ENCODE measurements around the gene KIAA0040.
"Not testable (repeated sequence)": the region's sequence is repeated elsewhere in the genome, so short reads cannot be mapped to it uniquely, and the experiment has no call there.

Gene KIAA0040

DNA sequence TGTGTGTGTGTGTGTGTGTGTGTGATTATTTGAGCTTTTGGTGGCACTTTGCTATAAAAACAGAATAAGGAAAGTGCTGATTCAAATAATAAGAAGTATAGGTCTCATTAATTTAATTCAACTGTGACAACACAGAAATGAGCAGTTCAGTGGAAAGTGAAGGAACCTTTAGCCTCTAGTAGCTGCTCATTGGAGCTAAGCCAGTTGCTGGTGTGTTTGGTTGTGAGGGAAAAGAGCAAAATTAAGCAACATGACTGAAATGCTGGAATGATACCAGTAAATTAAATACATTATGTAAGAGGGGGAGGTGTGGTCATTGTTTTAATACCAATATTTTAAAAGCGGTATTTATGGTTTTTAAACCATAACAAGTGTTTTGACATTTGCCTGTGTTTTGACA lies 55.2 kb downstream of the KIAA0040 start:
- DNase-seq (ENCODE audit: low spot score) = no peak

DNA sequence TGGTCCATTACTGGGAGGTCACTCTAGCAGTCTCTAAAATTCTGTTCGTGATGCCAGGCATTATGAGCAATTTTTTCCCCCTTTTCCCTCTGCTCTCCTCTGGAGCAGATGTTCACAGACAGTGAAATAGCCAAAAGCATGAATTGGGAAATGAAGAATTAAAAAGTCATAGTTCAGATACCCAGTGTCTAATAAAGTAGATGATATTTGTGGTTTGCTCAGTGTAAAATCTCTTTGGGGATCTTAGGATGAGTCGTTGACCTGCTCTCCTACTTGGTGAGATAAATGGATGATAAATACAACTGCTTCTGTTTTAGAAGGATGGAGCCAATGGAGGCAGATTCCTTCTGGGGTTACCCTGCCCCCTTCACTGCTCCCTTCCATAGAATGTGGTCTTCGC lies 56.3 kb downstream of the KIAA0040 start:
- DNase-seq (ENCODE audit: low spot score) = no peak

GRCh38 chr1:175134500-175134899 lies 58.1 kb downstream of the KIAA0040 start:
- DNase-seq (ENCODE audit: low spot score) = no peak

DNA sequence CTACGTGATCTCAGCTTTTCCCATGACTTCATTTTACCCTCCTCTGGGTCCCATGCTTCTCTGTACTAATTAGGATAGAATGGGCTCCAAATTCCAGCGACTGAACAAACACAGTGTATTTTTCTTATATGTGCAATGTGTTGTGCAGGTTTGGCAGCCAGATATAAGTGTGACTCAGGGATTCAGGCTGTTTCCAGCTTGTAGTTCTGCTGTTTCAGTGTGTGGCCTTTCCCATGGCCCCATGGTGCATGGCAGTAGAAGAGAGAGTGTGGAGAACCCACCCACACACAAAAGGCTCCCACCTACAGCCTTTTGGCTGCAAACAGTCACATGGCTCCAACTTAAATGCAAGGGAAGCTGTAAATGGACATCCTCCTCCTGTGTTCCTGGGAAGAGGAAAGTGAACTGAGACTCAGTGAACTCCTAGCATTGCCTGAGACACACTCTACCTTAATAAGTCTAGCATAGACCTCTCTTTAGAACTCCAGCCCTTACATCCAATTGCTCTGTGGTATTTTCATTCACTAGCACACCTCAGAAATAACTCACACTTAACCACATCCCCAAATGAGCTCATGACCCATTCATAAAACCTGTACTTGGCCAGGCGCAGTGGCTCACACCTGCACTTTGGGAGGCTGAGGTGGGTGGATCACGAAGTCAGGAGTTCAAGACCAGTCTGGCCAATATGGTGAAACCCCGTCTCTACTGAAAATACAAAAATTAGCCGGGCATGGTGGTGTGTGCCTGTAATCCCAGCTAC lies 58.7 kb downstream of the KIAA0040 start:
- no peak for DNase-seq (ENCODE audit: low spot score)

DNA sequence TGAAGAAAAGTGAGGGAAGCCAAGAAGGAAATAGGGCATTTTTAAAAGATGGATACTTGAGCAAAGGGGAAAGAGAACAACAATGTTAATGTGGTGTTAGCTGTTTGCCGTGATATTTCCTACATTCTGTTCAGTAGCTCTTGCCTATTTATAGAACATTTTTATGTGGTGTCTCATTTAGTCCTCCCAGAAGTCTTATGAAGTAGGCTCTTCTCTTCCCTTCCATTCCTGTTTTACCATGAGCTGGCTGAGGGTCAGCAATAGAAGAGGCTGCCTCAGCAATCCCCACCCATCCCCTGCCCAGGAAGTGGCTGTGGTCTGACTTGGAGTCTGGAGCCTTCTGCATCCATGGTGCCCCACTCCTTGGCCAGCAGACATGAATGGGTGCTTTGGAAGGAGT lies 60.1 kb downstream of the KIAA0040 start:
- DNase-seq (ENCODE audit: low spot score) = no peak

- no peak for DNase-seq (ENCODE audit: low spot score)
Measured at GRCh38 chr1:175131095-175131494, 61.5 kb downstream of the KIAA0040 start.

GRCh38 chr1:175130649-175131045 lies 61.9 kb downstream of the KIAA0040 start:
- no peak for DNase-seq (ENCODE audit: low spot score)

GRCh38 chr1:175129997-175130648 lies 62.5 kb downstream of the KIAA0040 start:
- DNase-seq (ENCODE audit: low spot score) = no peak

DNA sequence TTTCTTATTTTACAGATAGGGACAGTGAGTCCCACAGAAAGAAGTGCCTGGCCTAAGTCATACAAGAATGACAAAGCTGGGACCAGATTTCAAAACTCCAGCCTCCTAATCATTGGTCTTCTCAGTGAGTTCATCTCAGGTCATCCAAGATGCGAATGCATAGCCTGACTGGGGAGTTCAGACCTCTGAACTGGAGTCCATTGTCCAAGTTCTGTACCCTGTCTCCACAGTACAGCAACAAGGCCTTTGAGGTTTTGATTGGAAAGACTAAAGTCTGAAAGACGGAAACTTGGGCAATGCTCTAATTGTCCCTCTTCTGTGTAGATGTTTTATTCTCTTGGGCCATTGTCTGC lies 63.0 kb downstream of the KIAA0040 start:
- DNase-seq (ENCODE audit: low spot score) = no peak

- no peak for DNase-seq (ENCODE audit: low spot score)
Measured at GRCh38 chr1:175129182-175129581, 63.4 kb downstream of the KIAA0040 start.

DNA sequence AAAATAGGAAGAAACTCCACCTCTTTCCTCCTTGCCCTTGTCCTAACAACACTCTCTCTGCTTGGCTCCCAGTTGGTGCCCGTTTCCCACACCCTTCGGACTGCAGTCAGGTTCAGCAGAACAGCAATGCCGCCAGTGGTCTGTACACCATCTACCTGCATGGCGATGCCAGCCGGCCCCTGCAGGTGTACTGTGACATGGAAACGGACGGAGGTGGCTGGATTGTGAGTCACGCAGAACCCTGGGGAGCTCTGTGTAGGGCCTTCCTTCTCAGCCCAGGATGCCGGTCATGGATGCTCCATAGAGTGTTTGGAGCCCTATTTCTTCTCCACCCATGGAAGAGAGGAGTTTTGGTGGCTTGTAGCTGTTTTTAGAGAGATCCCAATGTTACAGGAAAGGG lies 64.1 kb downstream of the KIAA0040 start:
- DNase-seq (ENCODE audit: low spot score) = no peak

DNA sequence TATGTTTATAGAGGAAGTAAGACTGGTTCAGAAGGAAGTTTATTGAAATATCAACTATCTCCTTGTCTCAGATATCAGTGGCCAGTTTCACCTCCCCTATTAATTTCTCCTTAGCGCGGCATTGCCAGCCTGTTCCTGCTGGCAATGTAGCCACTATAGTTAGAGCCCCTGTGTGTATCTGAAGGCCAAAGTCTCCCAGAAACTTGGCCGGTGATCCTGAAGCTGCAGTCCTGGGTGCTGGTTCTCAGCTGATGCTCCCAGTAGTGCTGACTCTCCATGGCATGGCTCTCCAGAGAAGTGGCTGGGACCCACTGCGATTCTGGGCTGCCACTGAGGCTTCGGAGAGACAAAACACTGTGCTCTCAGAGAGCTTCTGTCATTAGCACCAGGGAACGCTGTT lies 65.0 kb downstream of the KIAA0040 start:
- DNase-seq (ENCODE audit: low spot score) = no peak

DNA sequence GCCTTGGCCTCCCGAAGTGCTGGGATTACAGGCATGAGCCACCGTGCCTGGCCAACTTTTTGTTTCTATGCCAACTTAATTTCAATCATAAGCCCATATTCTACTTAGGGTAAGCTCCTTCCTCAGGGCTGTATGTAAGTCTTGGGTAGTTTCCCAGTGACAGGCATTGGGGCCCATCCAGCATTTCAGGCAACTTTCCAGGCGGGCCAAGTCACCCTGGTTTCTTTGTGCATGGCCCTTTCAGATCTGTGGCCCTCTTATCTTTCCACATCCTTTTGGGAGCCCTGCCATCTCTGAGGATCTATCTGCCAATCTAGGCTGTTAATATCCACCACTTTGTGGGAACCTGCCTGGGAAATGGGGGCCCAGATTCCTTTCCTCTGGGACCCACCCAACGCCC lies 66.2 kb downstream of the KIAA0040 start:
- no peak for DNase-seq (ENCODE audit: low spot score)

DNA sequence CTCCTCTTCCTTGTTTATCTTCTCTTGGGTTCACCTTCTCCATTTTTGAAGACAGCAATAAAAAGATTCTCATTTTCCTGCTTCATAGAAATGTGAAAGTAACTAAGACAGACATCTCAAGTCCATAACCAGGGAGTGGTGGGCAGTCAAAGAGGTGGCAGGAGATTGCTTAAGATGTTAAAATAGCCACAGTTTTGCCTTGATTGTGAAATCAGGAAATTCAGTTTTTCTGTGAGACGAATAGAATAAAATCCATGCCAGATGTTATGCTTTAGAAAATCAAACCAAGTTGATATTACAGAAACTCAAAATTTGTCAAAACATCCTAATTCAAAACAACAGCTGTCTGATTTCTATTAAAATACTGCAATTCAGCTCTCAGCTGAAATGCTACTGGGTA lies 67.7 kb downstream of the KIAA0040 start:
- DNase-seq (ENCODE audit: low spot score) = no peak

DNA sequence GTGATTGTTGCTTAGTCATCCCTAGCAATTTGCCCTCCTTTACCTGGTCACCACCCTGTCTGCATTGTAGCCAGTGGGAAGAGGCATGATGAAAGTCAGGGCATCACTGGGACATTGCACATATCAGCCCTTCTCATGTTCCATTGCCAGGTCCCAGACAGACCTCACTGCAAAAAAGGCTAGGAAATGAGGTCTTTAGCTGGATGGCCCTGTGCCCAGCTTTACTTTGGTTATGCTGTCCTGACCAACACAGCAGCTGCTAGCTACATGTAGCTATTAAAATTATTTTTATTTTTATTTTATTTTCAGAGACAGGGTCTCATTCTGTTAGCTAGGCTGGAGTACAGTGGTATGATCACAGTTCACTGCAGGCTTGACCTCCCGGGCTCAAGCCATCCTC lies 72.1 kb downstream of the KIAA0040 start:
- DNase-seq (ENCODE audit: low spot score) = no peak

- no peak for DNase-seq (ENCODE audit: low spot score)
Measured at GRCh38 chr1:175118375-175119367, 73.9 kb downstream of the KIAA0040 start.

DNA sequence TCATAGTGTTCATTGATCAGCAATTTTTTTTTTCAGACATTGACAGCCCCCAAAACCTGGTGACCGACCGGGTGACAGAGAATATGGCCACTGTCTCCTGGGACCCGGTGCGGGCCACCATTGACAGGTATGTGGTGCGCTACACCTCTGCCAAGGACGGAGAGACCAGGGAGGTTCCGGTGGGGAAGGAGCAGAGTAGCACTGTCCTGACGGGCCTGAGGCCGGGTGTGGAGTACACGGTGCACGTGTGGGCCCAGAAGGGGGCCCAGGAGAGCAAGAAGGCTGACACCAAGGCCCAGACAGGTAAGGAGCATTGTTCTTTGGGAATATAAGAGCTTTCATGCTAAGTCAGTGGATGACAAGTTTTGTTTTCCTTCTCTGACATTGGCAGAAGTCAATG lies 75.7 kb downstream of the KIAA0040 start:
- no peak for DNase-seq (ENCODE audit: low spot score)

DNA sequence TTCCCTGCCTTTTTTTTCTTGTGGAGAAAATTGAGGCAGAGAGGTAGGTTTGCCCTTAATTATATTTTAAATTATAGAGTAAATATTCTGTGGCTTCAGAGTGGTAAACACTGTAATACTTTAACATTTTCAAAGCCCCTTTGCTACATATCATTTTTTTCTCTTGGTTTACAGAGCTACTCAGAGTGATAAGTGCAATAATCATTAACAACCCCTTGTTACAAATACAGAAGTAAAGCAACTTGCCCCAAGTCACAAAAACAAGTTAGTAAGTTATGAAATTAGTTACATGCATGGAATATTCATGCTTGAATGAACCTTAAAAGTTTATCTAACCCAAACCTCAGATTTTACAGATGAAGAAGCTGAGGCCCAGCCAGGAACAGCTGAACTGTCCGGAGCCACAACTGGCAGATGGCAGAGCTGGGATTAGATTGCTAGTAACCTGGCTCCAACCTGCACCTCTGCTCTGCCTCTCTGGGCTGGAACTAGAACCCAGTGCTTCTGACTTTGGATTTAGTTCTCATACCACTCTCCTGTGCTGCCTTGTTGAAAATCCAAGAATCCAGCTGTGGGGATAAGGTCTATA lies 76.3 kb downstream of the KIAA0040 start:
- no peak for DNase-seq (ENCODE audit: low spot score)

- DNase-seq (ENCODE audit: low spot score) = no peak
Measured at GRCh38 chr1:175114996-175115395, 77.6 kb downstream of the KIAA0040 start.

- not testable (repeated sequence) for DNase-seq (ENCODE audit: low spot score)
Measured at GRCh38 chr1:175108331-175108820, 84.2 kb downstream of the KIAA0040 start.
